ENCODE data around the gene TAOK1. TPM values are rescaled to one million over a fixed set of nuclear protein-coding genes. Genes with fewer than 3 reads are reported as not detected.

TAOK1 gene
- total and polyA plus RNA-seq, 2 of the 13 experiments (the other 11 are each of a cell fraction or from before 2014, with no cell fraction given), result 14.1 to 23.0 TPM

GRCh38 chr17:29565643-29566472, 175.7 kb downstream of the TAOK1 start (continued):
- TF ChIP-seq SYNCRIP (IDR thresholded peaks at IDR 0.05; ENCODE audit: insufficient read depth, low read depth, low read length) (no peak), ZNF772 (CRISPR knock-in tag; IDR thresholded peaks at IDR 0.05) (peak; percentile 49; the same call in 1 of the 2 replicates), BRCA1 (CRISPR knock-in tag; IDR thresholded peaks at IDR 0.05) (no peak), SNAPC2 (CRISPR knock-in tag; IDR thresholded peaks at IDR 0.05) (0 out of 2 replicates have a peak, but pooled peaks have one; percentile 42), ZNF605 (CRISPR knock-in tag; IDR thresholded peaks at IDR 0.05) (peak; percentile 71), NFE2L1 (CRISPR knock-in tag; IDR thresholded peaks at IDR 0.05; ENCODE audit: borderline replicate concordance) (no peak), HNRNPLL (IDR thresholded peaks at IDR 0.05; ENCODE audit: low read depth, low read length, poor library complexity, severe bottlenecking) (peak; percentile 80), LCORL (IDR thresholded peaks at IDR 0.05) (no peak), LCORL (CRISPR knock-in tag; IDR thresholded peaks at IDR 0.05) (peak; percentile 48; the same call in 1 of the 2 replicates), HIVEP1 (CRISPR knock-in tag; IDR thresholded peaks at IDR 0.05) (peak; percentile 67; the same call in 1 of the 2 replicates), SNAPC5 (CRISPR knock-in tag; IDR thresholded peaks at IDR 0.05; ENCODE audit: borderline replicate concordance) (0 out of 2 replicates have a peak, but pooled peaks have one; percentile 20), KAT7 (CRISPR knock-in tag; IDR thresholded peaks at IDR 0.05; ENCODE audit: borderline replicate concordance) (no peak; the same call in 1 of the 2 replicates), MTERF4 (CRISPR knock-in tag; IDR thresholded peaks at IDR 0.05) (0 out of 2 replicates have a peak, but pooled peaks have one; percentile 71), NPAS2 (CRISPR knock-in tag; IDR thresholded peaks at IDR 0.05; ENCODE audit: borderline replicate concordance) (no peak), ZFP91 (CRISPR knock-in tag; IDR thresholded peaks at IDR 0.05; ENCODE audit: borderline replicate concordance) (peak; percentile 75; the same call in 1 of the 2 replicates), ZNF430 (CRISPR knock-in tag; IDR thresholded peaks at IDR 0.05) (peak; percentile 45; the same call in 1 of the 2 replicates), ZNF24 (IDR thresholded peaks at IDR 0.05) (no peak), SPEN (CRISPR knock-in tag; IDR thresholded peaks at IDR 0.05; ENCODE audit: low read depth) (0 out of 2 replicates have a peak, but pooled peaks have one; percentile 2), SP4 (CRISPR knock-in tag; IDR thresholded peaks at IDR 0.05) (no peak; the same call in 1 of the 2 replicates), KDM5B (CRISPR knock-in tag; IDR thresholded peaks at IDR 0.05; ENCODE audit: borderline replicate concordance) (peak; percentile 69)
- TF ChIP-seq, protein P1, sequence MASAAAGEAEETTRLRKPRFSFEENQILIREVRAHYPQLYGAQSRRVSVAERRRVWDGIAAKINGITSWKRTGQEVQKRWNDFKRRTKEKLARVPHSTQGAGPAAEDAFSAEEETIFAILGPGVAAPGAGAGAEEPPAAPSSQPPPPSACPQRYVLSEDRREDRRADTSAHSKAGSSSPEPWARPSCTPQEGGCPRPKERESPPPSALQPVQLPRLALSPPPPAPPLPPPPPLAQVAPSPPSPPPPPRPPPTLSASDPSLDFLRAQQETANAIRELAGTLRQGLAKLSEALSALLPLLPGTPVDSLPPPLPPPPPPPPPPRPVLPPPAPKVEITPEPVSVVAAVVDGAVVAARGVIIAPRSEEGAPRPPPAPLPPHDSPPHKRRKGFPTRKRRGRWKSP (CRISPR knock-in tag; IDR thresholded peaks at IDR 0.05), result peak; percentile 55; the same call in 1 of the 2 replicates
- TF ChIP-seq, protein P2, sequence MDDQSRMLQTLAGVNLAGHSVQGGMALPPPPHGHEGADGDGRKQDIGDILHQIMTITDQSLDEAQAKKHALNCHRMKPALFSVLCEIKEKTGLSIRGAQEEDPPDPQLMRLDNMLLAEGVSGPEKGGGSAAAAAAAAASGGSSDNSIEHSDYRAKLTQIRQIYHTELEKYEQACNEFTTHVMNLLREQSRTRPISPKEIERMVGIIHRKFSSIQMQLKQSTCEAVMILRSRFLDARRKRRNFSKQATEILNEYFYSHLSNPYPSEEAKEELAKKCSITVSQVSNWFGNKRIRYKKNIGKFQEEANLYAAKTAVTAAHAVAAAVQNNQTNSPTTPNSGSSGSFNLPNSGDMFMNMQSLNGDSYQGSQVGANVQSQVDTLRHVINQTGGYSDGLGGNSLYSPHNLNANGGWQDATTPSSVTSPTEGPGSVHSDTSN (CRISPR knock-in tag; IDR thresholded peaks at IDR 0.05; ENCODE audit: borderline replicate concordance), result no peak
- TF ChIP-seq, protein P3, sequence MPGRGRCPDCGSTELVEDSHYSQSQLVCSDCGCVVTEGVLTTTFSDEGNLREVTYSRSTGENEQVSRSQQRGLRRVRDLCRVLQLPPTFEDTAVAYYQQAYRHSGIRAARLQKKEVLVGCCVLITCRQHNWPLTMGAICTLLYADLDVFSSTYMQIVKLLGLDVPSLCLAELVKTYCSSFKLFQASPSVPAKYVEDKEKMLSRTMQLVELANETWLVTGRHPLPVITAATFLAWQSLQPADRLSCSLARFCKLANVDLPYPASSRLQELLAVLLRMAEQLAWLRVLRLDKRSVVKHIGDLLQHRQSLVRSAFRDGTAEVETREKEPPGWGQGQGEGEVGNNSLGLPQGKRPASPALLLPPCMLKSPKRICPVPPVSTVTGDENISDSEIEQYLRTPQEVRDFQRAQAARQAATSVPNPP (CRISPR knock-in tag; IDR thresholded peaks at IDR 0.05), result no peak

All from HepG2 (cell line).